HG02943 (cell line): ENCODE results near the gene SNN.

Experiments
- ATAC-seq: cut with Tn5 transposase; IDR thresholded peaks from one replicate; pipeline ENCODE4 v1.9.1; 2021; ENCODE audit warnings: mild to moderate bottlenecking, low read depth, moderate library complexity; ENCODE audit not compliant: unreplicated experiment

SNN gene

DNA sequence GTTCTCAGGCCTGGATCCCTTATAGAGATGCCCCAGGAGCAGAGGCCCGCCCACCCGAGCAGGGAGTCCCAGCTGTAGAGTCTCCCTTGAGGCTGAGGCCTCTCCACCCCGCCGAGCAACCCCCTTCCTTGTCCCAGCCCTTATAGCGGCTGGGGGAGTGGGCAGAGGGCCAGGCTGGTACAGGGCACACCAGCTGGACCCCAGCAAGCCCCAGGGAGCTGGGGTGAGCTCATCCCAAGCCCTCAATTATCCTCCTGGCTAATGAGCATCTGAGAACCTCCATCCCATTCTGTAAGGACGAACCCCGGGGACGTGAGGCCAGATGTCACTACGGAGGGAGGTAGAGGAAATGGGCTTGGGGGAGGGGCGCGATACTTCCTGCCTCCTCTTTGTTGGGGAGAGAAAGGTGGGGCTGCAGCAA, 3.2 kb upstream of the SNN start:
- ATAC-seq = no peak

DNA sequence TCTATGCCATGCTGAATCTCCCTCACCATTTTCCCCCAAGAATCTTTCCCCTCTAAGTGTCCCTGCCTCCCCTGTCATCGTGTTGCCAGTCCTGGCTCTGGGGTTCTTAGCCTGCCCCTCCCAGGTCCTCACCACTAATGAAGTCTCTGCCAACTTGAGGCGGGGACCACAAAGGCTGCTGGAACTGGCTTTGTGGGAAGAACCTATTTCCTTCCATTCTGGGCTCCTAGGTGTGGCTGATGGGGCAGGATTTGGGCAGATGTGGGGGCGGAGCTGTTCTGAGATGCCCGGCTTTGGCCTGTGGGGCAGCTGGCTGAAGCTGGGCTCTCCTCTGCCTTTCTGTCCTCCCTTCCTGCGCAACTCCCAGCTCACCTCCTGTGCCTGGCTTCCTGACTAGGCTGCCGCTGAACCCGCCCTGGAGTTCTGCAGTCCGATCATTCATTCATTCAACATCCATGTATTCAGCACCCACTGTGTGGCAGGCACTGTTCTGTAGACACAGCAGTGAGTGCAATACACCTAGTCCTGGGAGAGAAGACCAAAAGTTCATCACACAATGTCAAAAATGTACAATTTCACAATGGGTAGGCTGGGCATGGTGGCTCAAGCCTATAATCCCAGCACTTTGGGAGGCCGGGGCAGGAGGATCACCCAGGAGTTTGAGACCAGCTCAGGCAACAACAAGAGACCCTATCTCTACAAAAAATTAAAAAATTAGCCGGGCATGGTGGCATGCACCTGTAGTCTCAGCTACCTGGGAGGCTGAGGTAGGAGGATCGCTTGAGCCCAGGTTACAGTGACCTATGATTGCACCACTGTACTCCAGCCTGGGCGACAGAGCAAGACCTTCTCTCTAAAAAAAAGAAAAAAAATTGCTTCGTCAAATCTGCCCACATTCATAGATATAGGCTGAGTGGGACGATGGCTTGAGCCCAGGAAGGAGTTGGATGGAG, 1.9 kb upstream of the SNN start:
- no peak for ATAC-seq

DNA sequence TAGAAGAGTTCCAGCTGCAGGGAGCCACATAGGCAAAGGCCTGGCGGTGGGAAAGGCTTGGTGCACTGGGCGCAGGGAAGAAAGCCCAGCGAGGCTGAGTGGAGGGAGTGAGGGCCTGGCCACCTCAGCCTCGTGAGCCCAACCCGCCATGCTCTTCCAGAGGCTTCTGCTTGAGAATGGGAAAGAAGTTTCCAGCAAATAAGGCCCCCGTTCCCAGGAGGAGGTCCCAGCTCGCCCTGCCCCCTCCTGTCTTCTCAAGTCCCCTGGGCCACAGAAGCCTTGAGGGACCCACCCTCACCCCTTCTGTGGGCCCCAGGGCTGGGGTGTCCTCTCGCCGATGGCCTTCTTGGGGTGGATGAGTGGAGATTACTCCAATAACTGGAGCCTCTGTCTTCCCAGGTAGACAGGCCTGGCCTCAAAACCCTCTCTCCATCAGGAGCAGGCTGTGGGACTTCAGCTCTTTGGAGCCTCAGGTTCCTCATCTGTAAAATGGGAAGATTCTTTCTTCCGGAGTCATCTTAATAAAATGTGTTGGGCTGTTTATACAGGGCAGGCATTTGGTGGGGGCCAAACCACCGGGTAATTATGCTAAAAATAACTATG, 933 bp upstream of the SNN start:
- ATAC-seq = no peak

DNA sequence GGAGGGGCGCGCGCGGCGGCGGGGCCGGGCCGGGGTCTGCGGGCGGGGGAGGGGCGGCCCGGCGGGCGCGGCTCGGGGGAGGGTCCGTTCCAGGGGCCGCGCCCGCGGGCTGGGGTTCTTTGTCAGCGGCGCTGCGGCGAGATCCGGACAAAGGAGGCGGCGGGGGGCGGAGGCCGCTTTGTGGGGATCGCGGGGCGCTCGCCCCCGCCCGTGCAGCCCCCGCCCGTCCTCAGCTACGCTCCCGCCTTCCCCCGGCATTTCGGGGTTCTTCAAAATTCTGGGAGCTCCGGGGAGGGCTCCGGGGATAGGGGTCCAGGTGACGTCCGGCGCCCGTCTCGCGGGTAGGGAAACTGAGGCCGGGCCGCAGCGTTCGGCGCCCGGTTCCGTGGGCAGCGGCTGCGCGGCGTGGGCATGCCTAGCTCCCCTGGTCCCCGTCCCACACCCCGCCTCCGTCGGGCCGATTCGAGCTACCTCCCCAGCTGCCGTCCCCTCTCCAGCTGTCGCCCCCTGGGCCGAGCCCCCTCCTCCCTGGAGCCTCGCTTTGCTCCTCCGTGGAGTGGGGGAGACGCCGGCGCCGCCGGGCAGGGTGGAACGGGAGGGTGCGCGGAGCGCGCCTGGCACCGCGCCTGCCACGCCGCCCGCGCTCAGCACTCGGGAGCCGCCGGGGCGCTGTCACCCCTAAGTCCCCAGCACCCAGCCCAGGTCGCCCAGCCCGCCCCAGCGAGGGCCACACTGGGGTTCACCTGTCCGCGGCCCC, 546 bp downstream of the SNN start:
- no peak for ATAC-seq

DNA sequence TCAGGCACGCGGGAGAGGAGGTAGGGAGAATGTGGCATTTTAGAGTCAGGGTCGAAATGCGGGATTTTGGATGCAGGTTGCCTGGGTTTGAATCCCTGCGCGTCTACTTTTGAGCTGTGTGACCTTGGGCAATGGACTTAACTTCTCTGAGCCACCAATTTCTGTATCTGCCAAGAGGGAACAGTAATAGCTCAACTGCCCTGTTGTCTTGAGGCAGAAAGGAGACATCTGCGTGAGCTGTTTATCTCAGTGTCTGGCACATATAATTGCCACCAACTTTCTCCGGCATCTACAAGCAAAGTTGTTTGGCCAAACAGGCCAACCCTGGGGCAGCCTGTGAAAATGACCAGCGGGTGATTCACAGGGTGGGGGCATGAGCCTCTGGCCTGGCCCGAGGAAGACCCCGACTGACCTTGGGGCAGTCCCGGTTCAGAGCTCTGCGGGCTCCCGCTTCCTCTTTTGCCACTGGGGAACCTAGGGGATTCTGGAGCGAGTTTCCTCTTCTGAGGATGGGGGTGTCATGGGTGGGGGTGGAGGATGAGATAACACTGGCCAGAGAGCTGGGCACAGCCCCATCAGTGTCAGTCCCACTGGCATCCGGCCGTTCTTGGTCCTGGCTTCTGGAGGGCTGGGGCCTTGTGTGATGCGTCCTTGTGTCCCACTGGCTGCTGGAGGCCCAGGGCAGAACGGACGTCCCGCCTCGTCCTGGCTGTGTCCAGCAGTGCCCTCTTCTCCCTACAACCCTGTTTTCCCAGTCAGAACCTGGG, 1.3 kb downstream of the SNN start:
- no peak for ATAC-seq

DNA sequence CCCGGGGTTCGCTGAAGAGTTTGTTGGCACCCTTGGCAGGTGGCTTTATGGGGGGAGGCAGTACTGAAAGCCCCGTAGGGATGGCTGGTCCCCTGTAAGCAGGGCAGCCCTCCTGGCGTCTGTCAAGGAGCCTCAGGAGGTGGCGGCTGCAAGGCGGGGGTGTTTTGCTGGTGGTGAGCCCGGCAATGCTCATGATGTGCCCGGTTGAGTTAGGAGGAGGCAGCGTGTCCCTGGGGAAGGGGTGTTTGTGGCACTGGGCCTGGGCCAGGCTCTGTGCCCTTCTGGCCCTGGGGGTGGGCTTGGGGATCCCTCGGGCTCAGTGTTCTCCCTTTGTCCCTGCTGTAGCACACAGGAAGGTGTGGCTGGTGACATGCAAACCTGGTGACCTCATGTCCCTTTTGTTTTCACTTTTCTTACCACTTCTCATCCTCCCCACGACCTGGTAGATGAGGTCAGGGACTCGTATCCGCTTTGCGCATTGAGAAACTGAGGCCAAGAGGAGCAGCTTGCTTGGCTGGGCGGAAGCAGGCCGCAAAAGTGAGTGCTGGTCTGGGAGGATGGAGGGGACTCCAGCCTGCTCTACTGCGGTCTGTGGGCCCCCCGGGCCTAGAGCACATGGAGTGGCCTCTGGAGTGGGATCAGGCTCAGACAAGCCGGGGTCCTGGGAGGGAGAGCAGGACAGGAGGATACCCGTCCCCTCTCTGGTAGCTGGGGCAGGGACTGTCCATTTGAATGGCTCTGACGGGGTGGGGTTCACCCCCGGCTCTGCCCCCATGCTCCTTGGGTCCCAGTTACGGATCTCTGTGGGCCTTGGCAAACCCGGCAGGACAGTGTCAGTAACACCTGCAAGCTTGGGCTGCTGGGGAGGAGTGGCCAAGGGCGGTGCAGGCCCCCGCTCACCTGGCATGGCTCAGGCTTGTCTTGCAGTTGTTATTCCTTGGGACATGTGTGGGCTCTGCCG, 2.2 kb downstream of the SNN start:
- ATAC-seq = no peak

DNA sequence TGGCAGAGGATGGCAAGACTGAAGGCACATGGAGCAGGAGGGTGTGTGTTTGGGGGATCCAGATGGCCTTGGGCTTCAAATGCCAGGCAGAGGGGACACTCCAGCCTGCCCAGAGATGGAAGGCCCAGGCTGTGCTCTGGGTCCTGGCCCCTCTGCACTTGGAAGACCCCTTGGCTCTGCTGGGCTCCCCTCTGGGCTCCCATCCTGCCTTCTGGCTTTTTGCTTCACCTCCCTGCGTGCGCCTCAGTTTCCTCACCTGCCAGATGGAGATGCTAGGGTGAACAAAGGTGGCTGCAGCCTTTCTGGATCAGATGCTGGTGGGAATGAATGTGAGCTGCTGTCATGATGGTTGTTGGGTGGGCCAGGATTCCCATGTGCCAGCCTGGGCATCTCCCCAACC, 3.0 kb downstream of the SNN start:
- no peak for ATAC-seq

DNA sequence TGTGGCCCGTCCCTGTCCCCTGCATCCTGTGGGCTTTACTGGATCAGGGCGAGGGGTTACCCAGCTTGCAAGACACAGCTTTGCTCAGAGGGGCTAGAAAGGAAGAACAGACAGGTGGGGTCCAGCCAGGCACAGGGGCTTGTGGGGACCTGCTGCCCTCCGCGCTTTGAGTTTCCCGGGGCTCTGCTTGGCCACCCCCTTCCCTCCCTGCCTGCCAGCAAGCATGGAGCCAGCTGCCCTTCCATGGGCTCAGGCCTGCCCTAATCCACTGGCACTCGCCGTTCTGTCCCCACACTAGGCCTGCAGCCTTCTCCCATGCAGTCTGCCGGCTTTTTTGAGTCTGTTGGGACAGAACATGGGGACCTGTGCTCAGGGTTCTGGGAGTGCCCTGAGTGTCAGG, 3.4 kb downstream of the SNN start:
- no peak for ATAC-seq

DNA sequence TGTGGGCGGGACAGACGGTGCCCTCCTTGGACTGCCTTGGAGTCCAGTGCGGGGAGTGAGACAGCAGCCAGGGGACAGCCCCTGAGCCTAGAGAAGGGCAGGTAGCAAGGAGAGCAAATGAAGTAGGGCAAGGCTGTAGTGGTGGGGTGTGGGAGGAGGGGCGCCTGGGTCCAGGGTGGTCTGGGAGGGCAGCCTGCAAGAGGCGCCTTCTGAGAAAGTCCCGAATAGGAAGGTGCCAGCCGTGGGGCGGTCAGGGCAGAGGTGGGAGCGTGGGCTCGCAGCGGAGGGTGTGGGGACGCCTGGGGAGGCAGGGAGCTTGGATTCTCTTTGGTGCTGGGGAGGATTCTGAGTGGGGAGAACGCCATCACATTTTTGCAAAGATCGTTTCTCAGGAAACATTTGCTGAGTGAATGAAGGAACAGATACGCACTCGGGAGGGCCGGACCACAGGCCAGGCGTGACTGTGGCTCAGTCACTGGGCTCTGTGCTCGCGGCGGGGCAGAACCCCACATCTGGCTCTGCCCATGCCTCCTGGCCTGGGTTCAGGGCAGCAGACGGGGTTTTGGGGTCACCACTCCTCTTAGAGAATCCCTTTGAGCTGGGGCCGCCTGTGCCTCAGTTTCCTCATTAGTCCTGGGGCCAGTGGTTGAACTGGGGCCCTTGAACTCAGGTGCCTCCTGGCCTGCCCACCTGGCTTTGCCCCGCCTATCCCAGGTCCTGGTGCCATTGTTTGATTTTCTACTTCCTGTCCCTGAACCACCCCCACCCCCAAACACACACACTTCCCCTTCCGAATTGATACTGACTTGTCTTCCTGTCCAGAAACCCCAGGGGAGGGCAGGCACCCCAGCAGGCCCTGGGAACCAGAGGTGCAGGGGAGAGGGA, 4.2 kb downstream of the SNN start:
- no peak for ATAC-seq

DNA sequence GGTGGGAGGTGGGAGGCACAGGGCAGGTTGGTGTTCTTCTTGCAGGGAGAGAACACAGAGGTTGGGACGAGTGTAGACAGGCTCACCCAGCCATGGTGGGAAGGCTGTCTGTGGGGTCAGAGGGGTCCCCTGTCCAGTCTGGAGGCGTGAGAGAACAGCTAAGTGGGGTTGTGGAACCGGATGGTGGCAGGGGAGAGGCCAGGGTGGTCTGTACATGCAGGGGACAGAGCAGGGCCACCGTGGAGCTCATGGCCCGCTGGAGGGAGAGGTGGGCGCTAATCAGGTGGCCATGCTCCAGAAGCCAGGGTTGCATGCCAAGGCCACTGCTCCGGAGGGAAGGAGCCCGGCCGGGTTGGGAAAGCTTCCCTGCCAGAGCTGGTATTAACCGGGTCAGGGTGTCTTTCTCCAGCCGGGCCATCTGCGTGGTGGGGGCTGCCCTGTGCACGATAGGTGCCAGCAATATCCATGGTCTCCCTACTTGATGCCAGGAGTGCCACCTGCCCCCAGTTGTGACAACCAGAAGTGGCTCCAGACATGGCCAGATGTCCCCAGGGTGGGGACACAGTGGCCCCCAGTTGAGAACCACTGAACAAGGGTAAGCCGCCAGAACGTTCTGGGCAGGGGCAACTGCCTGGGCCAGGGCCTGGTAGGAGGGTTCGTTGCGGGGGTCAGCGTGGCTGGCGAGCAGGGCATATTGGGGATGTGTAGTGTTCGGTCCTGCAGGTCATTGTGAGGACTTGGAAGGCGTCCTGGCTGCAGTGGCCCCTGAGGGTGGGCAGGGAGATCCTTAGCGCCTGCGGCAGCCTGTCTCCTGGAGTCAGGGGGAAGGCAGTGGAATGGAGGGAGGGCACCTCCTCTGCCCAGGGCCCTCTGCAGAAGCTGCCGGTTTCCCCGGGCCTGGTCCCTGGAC, 5.1 kb downstream of the SNN start:
- ATAC-seq = no peak

DNA sequence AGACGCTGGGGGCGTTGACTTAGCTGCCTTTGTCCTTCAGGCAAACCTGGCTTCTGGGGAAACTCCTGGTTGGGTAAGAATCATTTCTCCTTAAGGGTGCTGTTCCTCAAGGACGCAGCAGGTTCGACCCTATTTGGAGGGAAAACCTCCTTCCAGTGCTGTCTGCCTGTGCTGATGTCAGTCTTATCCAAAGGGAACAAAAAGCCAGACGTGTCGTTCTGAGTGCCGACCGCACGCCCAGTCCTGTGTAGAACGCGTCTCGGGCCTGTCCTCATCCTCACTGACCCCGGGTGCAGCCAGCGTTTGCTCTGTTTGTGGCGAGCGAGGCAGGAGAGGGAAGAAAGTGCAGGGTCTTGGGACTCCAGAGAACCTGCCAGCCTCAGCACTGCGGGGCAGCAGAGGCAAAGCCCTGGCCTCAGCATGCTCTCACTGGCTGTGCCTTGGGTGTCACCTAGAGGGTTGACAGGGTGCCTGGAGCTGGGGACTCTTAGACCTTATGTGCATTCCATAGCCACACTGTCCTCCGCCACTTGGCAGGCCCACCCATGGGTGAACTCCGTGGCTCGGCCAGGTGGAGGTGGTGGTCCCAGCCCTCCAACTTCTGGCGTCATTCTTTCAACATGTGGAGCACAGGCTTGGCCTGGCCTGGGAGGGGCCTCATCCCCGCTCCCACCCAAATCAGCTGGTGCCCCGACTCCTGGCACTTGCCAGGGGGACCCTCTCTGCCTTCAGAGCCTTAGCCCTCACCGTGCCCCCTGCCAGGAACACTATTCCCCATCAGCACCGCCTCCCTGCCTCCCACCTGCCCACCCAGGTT, 6.0 kb downstream of the SNN start:
- ATAC-seq = no peak

DNA sequence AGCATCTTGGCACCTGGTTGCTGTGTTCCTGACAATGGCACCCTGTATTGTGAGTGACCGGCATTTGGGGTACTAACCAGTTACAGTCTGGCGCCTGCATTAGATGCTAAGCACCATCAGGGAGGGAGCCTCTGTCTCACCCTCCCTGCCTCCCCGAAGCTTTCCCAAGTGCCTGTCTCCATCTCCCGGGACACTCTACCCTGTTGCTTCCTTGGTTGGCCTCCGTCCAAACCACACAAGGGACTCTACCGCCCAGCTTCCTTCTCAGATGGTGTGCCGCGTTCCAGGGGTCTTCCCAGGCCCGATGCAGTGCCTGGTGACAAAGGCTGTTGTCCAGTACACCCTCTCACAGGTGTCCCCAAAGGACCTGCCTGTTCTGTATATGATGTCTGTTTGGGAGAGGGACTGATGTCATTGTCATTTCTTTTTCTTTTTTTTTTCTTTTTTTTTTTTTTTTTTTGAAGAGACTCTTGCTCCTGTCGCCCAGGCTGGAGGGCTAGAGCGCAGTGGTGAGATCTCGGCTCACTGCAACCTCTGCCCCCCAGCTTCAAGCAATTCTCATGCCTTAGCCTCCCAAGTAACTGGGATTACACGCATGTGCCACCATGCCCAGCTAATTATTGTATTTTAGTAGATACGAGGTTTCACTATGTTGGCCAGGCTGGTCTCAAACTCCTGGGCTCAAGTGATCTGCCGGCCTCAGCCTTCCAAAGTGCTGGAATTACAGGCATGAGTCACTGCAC, 6.7 kb downstream of the SNN start:
- no peak for ATAC-seq

DNA sequence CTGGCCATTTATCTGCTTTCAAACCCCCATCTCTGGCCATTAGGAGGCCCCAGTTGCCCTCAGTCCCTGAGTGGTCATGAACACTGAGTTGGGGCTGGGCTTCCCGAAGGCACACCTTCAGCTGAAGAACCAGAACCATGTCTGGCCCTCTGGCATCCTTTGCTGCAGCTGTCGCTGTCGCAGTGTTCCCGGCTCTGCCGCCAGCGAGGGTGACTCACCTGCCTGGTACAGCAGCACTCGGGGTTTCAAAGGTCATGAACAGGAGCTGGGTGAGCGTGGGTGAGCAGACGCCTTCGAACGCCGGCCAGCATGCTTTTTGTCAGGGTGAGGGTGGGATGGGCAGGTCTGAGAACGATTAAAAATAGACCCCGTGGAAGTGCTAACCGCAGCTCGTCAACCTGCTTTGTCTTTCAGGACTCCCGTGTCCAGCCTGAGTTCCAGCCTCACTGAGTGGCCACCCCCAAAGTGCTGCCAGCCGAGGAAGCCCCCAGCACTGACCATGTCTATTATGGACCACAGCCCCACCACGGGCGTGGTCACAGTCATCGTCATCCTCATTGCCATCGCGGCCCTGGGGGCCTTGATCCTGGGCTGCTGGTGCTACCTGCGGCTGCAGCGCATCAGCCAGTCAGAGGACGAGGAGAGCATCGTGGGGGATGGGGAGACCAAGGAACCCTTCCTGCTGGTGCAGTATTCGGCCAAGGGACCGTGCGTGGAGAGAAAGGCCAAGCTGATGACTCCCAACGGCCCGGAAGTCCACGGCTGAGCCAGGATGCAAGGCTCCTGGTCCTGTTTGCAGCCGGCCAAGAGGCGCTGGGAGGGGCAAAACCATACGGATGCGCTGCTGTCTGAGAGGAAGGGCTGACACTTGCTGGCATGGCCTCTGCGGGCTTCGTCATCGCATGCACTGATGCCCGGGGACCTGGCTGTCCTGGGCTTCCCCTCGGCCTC, 7.6 kb downstream of the SNN start:
- ATAC-seq = no peak

DNA sequence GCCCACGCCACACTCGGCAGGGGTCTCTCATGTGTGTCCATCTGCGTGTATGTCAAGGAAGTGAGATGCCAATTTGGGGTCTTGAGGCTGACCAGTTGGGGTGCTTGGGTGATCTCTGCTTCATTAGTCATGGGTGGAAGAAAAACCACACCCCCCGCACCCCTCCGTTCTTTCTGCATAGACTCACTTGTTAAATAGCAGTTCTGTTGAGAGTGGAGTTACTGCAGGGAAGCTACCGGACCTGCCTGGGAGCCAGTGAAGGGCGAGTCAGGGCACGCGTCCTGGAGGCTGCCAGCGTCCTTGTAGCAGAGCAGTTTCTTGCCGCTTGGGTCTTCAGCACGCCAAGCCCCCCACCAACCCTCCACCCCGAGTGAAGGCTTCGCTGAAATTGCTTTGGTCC, 8.5 kb downstream of the SNN start:
- no peak for ATAC-seq

DNA sequence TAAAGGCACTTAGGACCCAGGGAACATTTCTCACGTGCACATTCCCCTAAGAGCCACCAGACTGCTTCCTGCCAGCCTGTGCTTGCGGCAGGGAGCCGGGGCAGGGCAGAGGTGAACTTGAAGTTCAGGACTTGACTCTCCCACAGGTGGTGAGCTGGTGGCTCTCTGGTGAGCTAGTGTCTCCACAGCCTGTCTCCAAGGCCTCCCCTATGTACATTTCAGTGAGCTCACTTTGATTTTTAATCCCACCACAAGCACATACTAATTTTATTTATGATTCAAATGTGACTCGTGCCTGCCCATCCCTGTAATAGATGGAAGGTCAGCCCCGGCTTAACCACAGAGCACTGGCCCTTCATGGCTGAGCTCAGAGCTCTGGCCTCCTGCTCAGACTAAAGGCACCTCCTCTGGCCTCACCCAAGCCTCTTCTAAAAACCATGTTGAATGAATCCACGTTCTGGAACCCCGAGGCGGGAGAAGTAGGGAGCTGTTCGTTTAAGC, 9.2 kb downstream of the SNN start:
- ATAC-seq = no peak
